Loucy (cell line): ENCODE results near the gene ATG4A.

ENCODE experiments used
- EZH2phosphoT487 ChIP-seq: fragments of 200-600 bp; IDR thresholded peaks from 2 replicates; pipeline ENCODE4 v1.6.1; 2018; ENCODE audit warnings: antibody characterized with exemption, mild to moderate bottlenecking, moderate library complexity, borderline replicate concordance
- TF ChIP-seq, protein P1 (sequence below): fragments of 200-600 bp; sonication (generic); conservative IDR thresholded peaks from 2 replicates; pipeline ENCODE4 v1.5.1; 2014; ENCODE audit warnings: mild to moderate bottlenecking, antibody characterized with exemption, low read length

GRCh38 chrX:108059801-108060200, 31.8 kb upstream of the ATG4A start:
- TF ChIP-seq, protein P1, sequence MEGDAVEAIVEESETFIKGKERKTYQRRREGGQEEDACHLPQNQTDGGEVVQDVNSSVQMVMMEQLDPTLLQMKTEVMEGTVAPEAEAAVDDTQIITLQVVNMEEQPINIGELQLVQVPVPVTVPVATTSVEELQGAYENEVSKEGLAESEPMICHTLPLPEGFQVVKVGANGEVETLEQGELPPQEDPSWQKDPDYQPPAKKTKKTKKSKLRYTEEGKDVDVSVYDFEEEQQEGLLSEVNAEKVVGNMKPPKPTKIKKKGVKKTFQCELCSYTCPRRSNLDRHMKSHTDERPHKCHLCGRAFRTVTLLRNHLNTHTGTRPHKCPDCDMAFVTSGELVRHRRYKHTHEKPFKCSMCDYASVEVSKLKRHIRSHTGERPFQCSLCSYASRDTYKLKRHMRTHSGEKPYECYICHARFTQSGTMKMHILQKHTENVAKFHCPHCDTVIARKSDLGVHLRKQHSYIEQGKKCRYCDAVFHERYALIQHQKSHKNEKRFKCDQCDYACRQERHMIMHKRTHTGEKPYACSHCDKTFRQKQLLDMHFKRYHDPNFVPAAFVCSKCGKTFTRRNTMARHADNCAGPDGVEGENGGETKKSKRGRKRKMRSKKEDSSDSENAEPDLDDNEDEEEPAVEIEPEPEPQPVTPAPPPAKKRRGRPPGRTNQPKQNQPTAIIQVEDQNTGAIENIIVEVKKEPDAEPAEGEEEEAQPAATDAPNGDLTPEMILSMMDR, result no peak
- no peak for TF ChIP-seq EZH2phosphoT487
